H1 (cell line): ENCODE measurements around the gene MAOB. TPM values are rescaled to one million over a fixed set of nuclear protein-coding genes. Genes with fewer than 3 reads are reported as not detected.

ENCODE experiments used
- CTCF ChIA-PET: fragments of 300-600 bp; sonication (Branson Sonifier 250); formaldehyde crosslinking; loops from one replicate; lab custom pipeline; 2021; ENCODE audit not compliant: partially characterized antibody; lab: Charles Lee
- POLR2A ChIA-PET: fragments of 300-600 bp; sonication (Branson Sonifier 250); formaldehyde crosslinking; loops from one replicate; lab custom pipeline; 2021; ENCODE audit warnings: inconsistent platforms; ENCODE audit not compliant: partially characterized antibody; lab: Charles Lee
- DNase-seq, 2 experiments: peaks; one replicate each; pipeline versions ENCODE4 v3.0.0 to v3.0.0-alpha.2; 2010 to 2022; ENCODE audit warnings: low spot score in 2 of 2, low read depth in 1 of 2, mixed read lengths in 1 of 2
- FAIRE-seq: peaks from 2 replicates; lab custom pipeline; 2011; peaks lifted over from hg19 to GRCh38; lab: Jason Lieb, UNC
- H2AFZ ChIP-seq: 2 replicates; pipeline ENCODE4 v1.8.1; 2012; ENCODE audit warnings: low read length, inconsistent platforms
- H2AK5ac ChIP-seq: 2 replicates; pipeline ENCODE4 v1.6.1; 2013; ENCODE audit warnings: low read depth, low read length
- H2BK120ac ChIP-seq: replicated peaks from 2 replicates; pipeline ENCODE3; 2013; ENCODE audit warnings: low read depth, low read length, inconsistent platforms
- H2BK12ac ChIP-seq: 2 replicates; pipeline ENCODE4 v1.6.1; 2013; ENCODE audit warnings: low read depth, low read length
- H2BK15ac ChIP-seq: 2 replicates; pipeline ENCODE4 v1.6.1; 2013; ENCODE audit warnings: low read length
- H2BK20ac ChIP-seq: 2 replicates; pipeline ENCODE4 v1.6.1; 2013; ENCODE audit warnings: low read length
- H2BK5ac ChIP-seq: 2 replicates; pipeline ENCODE4 v1.6.1; 2013; ENCODE audit warnings: low read depth, low read length
- H3K14ac ChIP-seq: 2 replicates; pipeline ENCODE4 v1.6.1; 2013; ENCODE audit warnings: inconsistent platforms; ENCODE audit not compliant: insufficient read length
- H3K18ac ChIP-seq: 2 replicates; pipeline ENCODE4 v1.6.1; 2013; ENCODE audit warnings: low read length; ENCODE audit errors: extremely low read depth
- H3K23ac ChIP-seq: 2 replicates; pipeline ENCODE4 v1.6.1; 2013; ENCODE audit warnings: inconsistent platforms; ENCODE audit not compliant: insufficient read length
- H3K23me2 ChIP-seq: 2 replicates; pipeline ENCODE4 v1.6.1; 2013; ENCODE audit warnings: low read depth, low read length
- H3K27ac ChIP-seq: 2 replicates; pipeline ENCODE4 v1.6.1; 2011; ENCODE audit warnings: low read depth, low read length, inconsistent platforms
- H3K27me3 ChIP-seq, 4 experiments: replicated peaks in 1 of 4; 1 replicate in 1 of 4; 2 replicates in 3 of 4; pipeline versions ENCODE4 v1.6.1 to v1.8.1; 2011 to 2013; ENCODE audit warnings: low read length in 3 of 4, mild to moderate bottlenecking in 3 of 4, inconsistent platforms in 2 of 4, mixed read lengths in 2 of 4, moderate library complexity in 1 of 4; ENCODE audit not compliant: control insufficient read depth in 3 of 4, insufficient read depth in 3 of 4; ENCODE audit errors: extremely low read depth in 1 of 4
- H3K36me3 ChIP-seq, 4 experiments: 2 replicates each; pipeline versions ENCODE4 v1.6.1 to v1.8.1; 2011 to 2013; ENCODE audit warnings: mild to moderate bottlenecking in 4 of 4, low read length in 3 of 4, moderate library complexity in 2 of 4, control low read depth in 1 of 4, inconsistent platforms in 1 of 4; ENCODE audit not compliant: insufficient read depth in 4 of 4, control insufficient read depth in 2 of 4
- H3K4ac ChIP-seq: replicated peaks from 2 replicates; pipeline ENCODE3; 2013; ENCODE audit warnings: low read length, low read depth, mixed read lengths, inconsistent platforms; ENCODE audit not compliant: insufficient read length
- H3K4me1 ChIP-seq, 4 experiments: replicated peaks in 1 of 4; 1 replicate in 1 of 4; 2 replicates in 3 of 4; pipeline versions ENCODE4 v1.6.1 to v1.8.1; 2011 to 2013; ENCODE audit warnings: low read length in 3 of 4, inconsistent platforms in 2 of 4, mixed read lengths in 1 of 4; ENCODE audit not compliant: insufficient read depth in 4 of 4, control insufficient read depth in 3 of 4
- H3K4me2 ChIP-seq, 2 experiments: 2 replicates each; pipeline versions ENCODE4 v1.6.1 to v1.8.1; 2011 to 2013; ENCODE audit warnings: low read depth in 2 of 2, low read length in 2 of 2, control low read depth in 1 of 2, inconsistent platforms in 1 of 2, mild to moderate bottlenecking in 1 of 2; ENCODE audit not compliant: insufficient read depth in 1 of 2
- H3K4me3 ChIP-seq, 4 experiments: fragments of 200-600, 300-600 bp in 1 of 4; sonication (generic), shearing (Covaris generic), sonication (Bioruptor Twin) in 1 of 4; 2 replicates each; pipeline versions ENCODE4 v1.5.1 to v1.8.1; 2011 to 2016; ENCODE audit warnings: low read length in 4 of 4, low read depth in 3 of 4, control low read depth in 2 of 4, inconsistent platforms in 2 of 4, mild to moderate bottlenecking in 2 of 4, mixed read lengths in 1 of 4, moderate library complexity in 1 of 4; ENCODE audit not compliant: insufficient read depth in 2 of 4; ENCODE audit errors: extremely low read depth in 1 of 4
- H3K56ac ChIP-seq: replicated peaks from 2 replicates; pipeline ENCODE3; 2013; ENCODE audit warnings: low read depth, mild to moderate bottlenecking, mixed read lengths, low read length, inconsistent platforms; ENCODE audit not compliant: insufficient read length
- H3K79me1 ChIP-seq: 2 replicates; pipeline ENCODE4 v1.6.1; 2013; ENCODE audit warnings: low read depth, low read length, control low read depth
- H3K79me2 ChIP-seq, 2 experiments: 2 replicates each; pipeline versions ENCODE4 v1.6.1 to v1.8.1; 2012 to 2013; ENCODE audit warnings: low read length in 2 of 2, mild to moderate bottlenecking in 2 of 2, inconsistent platforms in 1 of 2; ENCODE audit not compliant: insufficient read depth in 2 of 2, control insufficient read depth in 1 of 2
- H3K9ac ChIP-seq, 4 experiments: replicated peaks in 1 of 4; 1 replicate in 1 of 4; 2 replicates in 3 of 4; pipeline versions ENCODE4 v1.6.1 to v1.8.1; 2011 to 2013; ENCODE audit warnings: low read depth in 3 of 4, low read length in 3 of 4, control low read depth in 2 of 4, mild to moderate bottlenecking in 2 of 4, moderate library complexity in 2 of 4, inconsistent platforms in 1 of 4; ENCODE audit errors: extremely low read depth in 1 of 4
- H3K9me3 ChIP-seq, 2 experiments: 2 replicates each; pipeline versions ENCODE4 v1.6.1 to v1.8.1; 2012 to 2013; ENCODE audit warnings: mild to moderate bottlenecking in 2 of 2, moderate library complexity in 2 of 2, control low read depth in 1 of 2, inconsistent platforms in 1 of 2, low read depth in 1 of 2, low read length in 1 of 2, mixed read lengths in 1 of 2; ENCODE audit not compliant: insufficient read depth in 2 of 2
- H4K20me1 ChIP-seq, 2 experiments: replicated peaks in 1 of 2; 2 replicates each; pipeline versions ENCODE3 to v1.8.1; 2011 to 2013; ENCODE audit warnings: inconsistent platforms in 2 of 2, low read length in 2 of 2, mild to moderate bottlenecking in 1 of 2; ENCODE audit not compliant: insufficient read depth in 2 of 2, control insufficient read depth in 1 of 2
- H4K5ac ChIP-seq: 2 replicates; pipeline ENCODE4 v1.6.1; 2013; ENCODE audit warnings: low read length, low read depth, mixed read lengths, inconsistent platforms; ENCODE audit not compliant: insufficient read length
- H4K8ac ChIP-seq: 2 replicates; pipeline ENCODE4 v1.8.0; 2013; ENCODE audit warnings: mild to moderate bottlenecking, moderate library complexity, low read length, inconsistent platforms; ENCODE audit not compliant: insufficient read depth; ENCODE audit errors: extremely low read depth
- H4K91ac ChIP-seq: replicated peaks from 2 replicates; pipeline ENCODE3; 2013; ENCODE audit warnings: low read length, mixed read lengths, inconsistent platforms; ENCODE audit not compliant: insufficient read length
- BCL11A ChIP-seq, 2 experiments: IDR thresholded peaks; one replicate each; pipeline ENCODE4 v1.6.1; 2011; ENCODE audit warnings: low read depth in 2 of 2, low read length in 2 of 2, mild to moderate bottlenecking in 2 of 2
- EZH2 ChIP-seq: fragments of 200-600 bp; sonication (generic); IDR thresholded peaks from 2 replicates; pipeline ENCODE4 v1.7.1; 2012; ENCODE audit warnings: low read depth, mild to moderate bottlenecking, moderate library complexity, low read length, inconsistent platforms; ENCODE audit not compliant: severe bottlenecking
- FOSL1 ChIP-seq: IDR thresholded peaks from 2 replicates; pipeline ENCODE4 v1.6.1; 2011; ENCODE audit warnings: mild to moderate bottlenecking, low read depth, low read length, moderate library complexity; ENCODE audit not compliant: insufficient read depth
- HDAC2 ChIP-seq, 2 experiments: fragments of 300-600 bp in 1 of 2; sonication (generic) in 1 of 2; IDR thresholded peaks; 2 replicates each; pipeline ENCODE4 v1.6.1; 2011 to 2012; ENCODE audit warnings: low read depth in 2 of 2, low read length in 2 of 2, mild to moderate bottlenecking in 2 of 2, moderate library complexity in 2 of 2, borderline replicate concordance in 1 of 2, inconsistent platforms in 1 of 2
- KDM4A ChIP-seq: IDR thresholded peaks from one replicate; pipeline ENCODE4 v1.7.1; 2012; ENCODE audit warnings: low read depth, mild to moderate bottlenecking, moderate library complexity, low read length, inconsistent platforms; ENCODE audit not compliant: severe bottlenecking
- NRF1 ChIP-seq: IDR thresholded peaks from 2 replicates; pipeline ENCODE4 v1.6.1; 2011; ENCODE audit warnings: mild to moderate bottlenecking, low read depth, low read length, improper control_type of control experiment
- POU5F1 ChIP-seq: IDR thresholded peaks from 2 replicates; pipeline ENCODE4 v1.6.1; 2011; ENCODE audit warnings: low read depth, mild to moderate bottlenecking, low read length, moderate library complexity
- RNF2 ChIP-seq: fragments of 200-900, 300-1000 bp; sonication (generic); IDR thresholded peaks from 2 replicates; pipeline ENCODE4 v1.7.1; 2016; ENCODE audit warnings: borderline replicate concordance, low read depth, mild to moderate bottlenecking, antibody characterized with exemption, low read length; ENCODE audit not compliant: poor library complexity, severe bottlenecking; ENCODE audit errors: missing control alignments
- SIRT6 ChIP-seq: IDR thresholded peaks from one replicate; pipeline ENCODE4 v1.7.1; 2012; ENCODE audit warnings: low read length, inconsistent platforms
- SUZ12 ChIP-seq: fragments of 200-600 bp; sonication (generic); IDR thresholded peaks from 2 replicates; pipeline ENCODE4 v1.6.1; 2012; ENCODE audit warnings: mild to moderate bottlenecking, inconsistent platforms, low read length, moderate library complexity, mixed read lengths
- WGBS, 2 experiments: shearing (Covaris generic) in 1 of 2; methylation state at CpG; one replicate each; pipeline versions ENCODE4 v1.1.6 to v1.1.7; 2013 to 2015; ENCODE audit warnings: low lambda C conversion rate in 2 of 2, mixed read lengths in 2 of 2, inconsistent platforms in 1 of 2, low coverage in 1 of 2, missing lambda C conversion rate in 1 of 2; ENCODE audit not compliant: insufficient replicate concordance in 2 of 2, insufficient coverage in 1 of 2, insufficient read length in 1 of 2; ENCODE audit errors: extremely low coverage in 1 of 2, missing lambda C conversion rate in 1 of 2; 5-methylcytosine and 5-hydroxymethylcytosine counted together
- polyA plus RNA-seq, 7 experiments: library from polyadenylated mRNA; depleted of rRNA in 3 of 7; stranded (reverse) in 5 of 7; unstranded in 2 of 7; fragments of >200 nt in 5 of 7; fragments of 200-250 nt in 2 of 7; gene quantifications; 1 replicate in 5 of 7; 2 replicates in 1 of 7; 4 replicates in 1 of 7; pipeline versions ENCODE4 v1.2.1 to v1.2.3, GENCODE V29; 2011 to 2013; ENCODE audit warnings: missing spikeins in 2 of 7, mixed read lengths in 2 of 7
- total RNA-seq: library from RNA; stranded (reverse); fragmentation: NEBNext Ultra II Directional; extraction: Animal tissue kit (Norgen Biotek cat#: 25700); gene quantifications from 2 replicates; pipeline ENCODE4 v1.2.1, GENCODE V29; 2021

Gene MAOB
- total and polyA plus RNA-seq, 2 of the 8 experiments (the other 6 are each of a cell fraction or from before 2014, with no cell fraction given), result 0.73 to 1.1 TPM

DNA sequence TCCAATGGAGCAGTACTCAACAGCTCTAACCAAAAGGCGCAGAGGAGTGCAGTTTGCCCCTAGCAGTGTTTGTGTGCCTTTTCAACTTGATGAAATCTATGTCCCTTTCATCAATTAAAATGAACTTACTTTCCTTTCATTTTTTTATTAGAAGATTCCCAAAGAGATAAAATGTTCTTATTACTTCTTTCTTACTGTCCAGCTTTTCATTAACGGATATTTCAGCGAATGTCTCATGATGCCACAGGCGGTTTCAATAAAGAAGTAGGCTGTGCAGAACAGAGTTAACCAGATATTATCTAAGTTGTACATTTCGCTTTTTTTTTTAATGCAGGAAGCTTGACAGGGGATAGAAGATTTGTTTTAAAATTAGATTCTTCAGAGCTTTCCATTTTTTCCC is 3.4 kb upstream of the MAOB start:
- H3K9ac ChIP-seq, result no peak overlapping the region
- FAIRE-seq, result no peak
- H3K14ac ChIP-seq, result no peak overlapping the region
- H3K79me2 ChIP-seq, result no peaks in the 10 kb centered on the region
- H2AFZ ChIP-seq, result no peak overlapping the region
- H3K4me2 ChIP-seq, result no peak overlapping the region
- CTCF ChIA-PET, result interaction anchor here (0.7 kb wide), 1 partner anchor 56 kb away, joined by 3 read pairs; no protein-coding TSS in a partner anchor
- H3K18ac ChIP-seq, result no peak overlapping the region
- no peak overlapping the region for H4K91ac ChIP-seq
- 94% methylated on average over 5 of the region's 5 CpGs; no CpG with 5 or more reads in 1 of the 2 experiments for WGBS, 2 experiments
- H4K5ac ChIP-seq, result no peak overlapping the region
- H3K36me3 ChIP-seq, result no peaks in the 10 kb centered on the region
- H2BK5ac ChIP-seq, result no peak overlapping the region
- no peak overlapping the region for H4K8ac ChIP-seq
- H3K79me1 ChIP-seq, result no peaks in the 10 kb centered on the region
- no peak overlapping the region for H2AK5ac ChIP-seq
- peaks cover 0 to 9% (median 4%) of the 10 kb centered on the region in 4 experiments; a peak in 3 of 7 replicates for H3K27me3 ChIP-seq
- peaks cover 2% of the 10 kb centered on the region; the same call in 1 of the 2 replicates for H3K23me2 ChIP-seq
- POLR2A ChIA-PET, result no interaction called here
- no peak overlapping the region for H3K23ac ChIP-seq
- H3K9me3 ChIP-seq, result no peaks in the 10 kb centered on the region
- no peak overlapping the region for H2BK15ac ChIP-seq
- no peak overlapping the region for H3K56ac ChIP-seq
- H3K4ac ChIP-seq, result no peak overlapping the region
- peaks cover 0 to 3% (median 0%) of the 10 kb centered on the region in 4 experiments; a peak in 3 of 7 replicates for H3K4me1 ChIP-seq
- no peak overlapping the region for H2BK12ac ChIP-seq
- no peaks in the 10 kb centered on the region for H4K20me1 ChIP-seq
- H3K27ac ChIP-seq, result no peak overlapping the region
- DNase-seq, result no peak
- H2BK20ac ChIP-seq, result no peak overlapping the region
- no peak overlapping the region for H2BK120ac ChIP-seq
- H3K4me3 ChIP-seq, result no peak overlapping the region
- TF ChIP-seq BCL11A (IDR thresholded peaks at IDR 0.05; ENCODE audit: low read depth in 2 of 2, low read length in 2 of 2) (no peak), FOSL1 (no peak), NRF1 (no peak), RNF2 (no peak), KDM4A (no peak), HDAC2 (IDR thresholded peaks at IDR 0.05; ENCODE audit: borderline replicate concordance in 1 of 2, low read depth in 2 of 2, low read length in 2 of 2) (no peak), EZH2 (no peak), SUZ12 (no peak), SIRT6 (no peak), POU5F1 (no peak)
